ENCODE results near the gene MRPL40.

MRPL40 gene

GRCh38 chr22:19432133-19432851 lies at the start of gene MRPL40:
Gene MRPL40, plus strand, starts transcription at chr22:19432545. Its CDS starts 10 bp downstream, at chr22:19432555.
- DNase-seq, result peak; percentile 97

- DNase-seq, result no peak
These were observed 49.1 kb upstream of the MRPL40 start for GRCh38 chr22:19383292-19383691.

GRCh38 chr22:19385221-19385906 lies 47.0 kb upstream of the MRPL40 start:
- no peak for DNase-seq

- no peak for DNase-seq
These were observed 46.1 kb upstream of the MRPL40 start for GRCh38 chr22:19386248-19386647.

- DNase-seq, result no peak
These were observed 45.3 kb upstream of the MRPL40 start for GRCh38 chr22:19387038-19387437.

GRCh38 chr22:19387575-19387974 lies 44.8 kb upstream of the MRPL40 start:
- DNase-seq, result no peak

GRCh38 chr22:19393704-19394103 lies 38.6 kb upstream of the MRPL40 start:
- DNase-seq, result no peak

GRCh38 chr22:19394274-19395050 lies 37.9 kb upstream of the MRPL40 start:
- no peak for DNase-seq

- no peak for DNase-seq
These were observed 37.1 kb upstream of the MRPL40 start for GRCh38 chr22:19395276-19395675.

- no peak for DNase-seq
These were observed 35.8 kb upstream of the MRPL40 start for GRCh38 chr22:19396561-19396933.

- DNase-seq, result no peak
These were observed 35.2 kb upstream of the MRPL40 start for GRCh38 chr22:19396934-19397733.

- DNase-seq, result no peak
These were observed 34.6 kb upstream of the MRPL40 start for GRCh38 chr22:19397734-19398104.

GRCh38 chr22:19398206-19398605 lies 34.1 kb upstream of the MRPL40 start:
- DNase-seq, result no peak

GRCh38 chr22:19398652-19399051 lies 33.7 kb upstream of the MRPL40 start:
- DNase-seq, result no peak

GRCh38 chr22:19400881-19401280 lies 31.5 kb upstream of the MRPL40 start:
- no peak for DNase-seq

GRCh38 chr22:19401483-19401882 lies 30.9 kb upstream of the MRPL40 start:
- DNase-seq, result no peak

- no peak for DNase-seq
These were observed 29.6 kb upstream of the MRPL40 start for GRCh38 chr22:19402642-19403191.

GRCh38 chr22:19404676-19405075 lies 27.7 kb upstream of the MRPL40 start:
- no peak for DNase-seq

GRCh38 chr22:19405133-19405532 lies 27.2 kb upstream of the MRPL40 start:
- no peak for DNase-seq

- no peak for DNase-seq
These were observed 26.7 kb upstream of the MRPL40 start for GRCh38 chr22:19405652-19406051.

GRCh38 chr22:19406281-19406811 lies 26.0 kb upstream of the MRPL40 start:
- DNase-seq, result no peak

- DNase-seq, result no peak
These were observed 25.5 kb upstream of the MRPL40 start for GRCh38 chr22:19406846-19407245.

Measured in activated CD4-positive, alpha-beta T cell treated with anti-CD3 and anti-CD28 coated beads, Interleukin-10, Interleukin-2, amounts not matched to agents 100 ng/mL and 50 ng/mL, durations not matched to agents 16 hours and 8 hours (primary cell).